GM23338 (cell line): ENCODE data around the gene LYZL2. TPM values are rescaled to one million over a fixed set of nuclear protein-coding genes. Genes with fewer than 3 reads are reported as not detected.
"Not testable (repeated sequence)": the region's sequence is repeated elsewhere in the genome, so short reads cannot be mapped to it uniquely, and the experiment has no call there.

ENCODE experiments used
- ATAC-seq: fragments of 200-7000 bp; cut with Tn5 transposase; 3 replicates; pipeline ENCODE4 v1.9.1; 2020
- DNase-seq: peaks from one replicate; pipeline ENCODE4 v3.0.0-alpha.2; 2015; ENCODE audit warnings: low spot score
- H2AFZ ChIP-seq: fragments of 200-600 bp; sonication (generic); 2 replicates; pipeline ENCODE4 v1.8.0; 2016; ENCODE audit warnings: antibody characterized with exemption, mild to moderate bottlenecking, moderate library complexity
- H3F3A ChIP-seq: fragments of 200-600 bp; sonication (generic); replicated peaks from 2 replicates; pipeline ENCODE4 v1.8.0; 2017; ENCODE audit warnings: antibody characterized with exemption, mixed run types, low read depth
- H3K27ac ChIP-seq: fragments of 200-600 bp; sonication (generic); 2 replicates; pipeline ENCODE4 v1.6.1; 2016; ENCODE audit warnings: low read depth
- H3K27me3 ChIP-seq: fragments of 200-600 bp; sonication (generic); 2 replicates; pipeline ENCODE4 v1.8.0; 2016; ENCODE audit warnings: mild to moderate bottlenecking, mixed run types, moderate library complexity; ENCODE audit not compliant: insufficient read depth
- H3K36me3 ChIP-seq: fragments of 200-600 bp; sonication (generic); 2 replicates; pipeline ENCODE4 v1.8.0; 2016; ENCODE audit warnings: mild to moderate bottlenecking; ENCODE audit not compliant: insufficient read depth
- H3K4me1 ChIP-seq: fragments of 200-600 bp; sonication (generic); 2 replicates; pipeline ENCODE4 v1.8.0; 2016; ENCODE audit warnings: mild to moderate bottlenecking, moderate library complexity; ENCODE audit not compliant: insufficient read depth
- H3K4me2 ChIP-seq: fragments of 200-600 bp; sonication (generic); 2 replicates; pipeline ENCODE4 v1.7.1; 2017; ENCODE audit warnings: mixed run types
- H3K4me3 ChIP-seq: fragments of 200-600 bp; sonication (generic); 2 replicates; pipeline ENCODE4 v1.6.1; 2016; ENCODE audit warnings: mixed run types
- H3K79me2 ChIP-seq: fragments of 200-600 bp; sonication (generic); replicated peaks from 2 replicates; pipeline ENCODE4 v1.8.0; 2017; ENCODE audit warnings: mild to moderate bottlenecking; ENCODE audit not compliant: insufficient read depth
- H3K9me2 ChIP-seq: fragments of 200-600 bp; sonication (generic); 2 replicates; pipeline ENCODE4 v1.8.0; 2017; ENCODE audit not compliant: insufficient read depth
- H4K20me1 ChIP-seq: fragments of 200-600 bp; sonication (generic); replicated peaks from 2 replicates; pipeline ENCODE4 v1.8.0; 2017; ENCODE audit warnings: mild to moderate bottlenecking; ENCODE audit not compliant: insufficient read depth
- H3K27ac Mint-ChIP-seq: 2 replicates; pipeline ENCODE4 v1.8.0; 2020; ENCODE audit warnings: inconsistent platforms, mild to moderate bottlenecking, moderate library complexity, mixed read lengths
- H3K27me3 Mint-ChIP-seq: 3 replicates; pipeline ENCODE4 v1.8.0; 2022; ENCODE audit warnings: low read depth, mild to moderate bottlenecking, moderate library complexity, mixed read lengths, inconsistent platforms; ENCODE audit not compliant: insufficient read depth, poor library complexity
- H3K36me3 Mint-ChIP-seq: 3 replicates; pipeline ENCODE4 v1.8.0; 2021; ENCODE audit warnings: low read depth, mild to moderate bottlenecking, inconsistent platforms, moderate library complexity, mixed read lengths
- H3K4me1 Mint-ChIP-seq: 3 replicates; pipeline ENCODE4 v1.8.0; 2020; ENCODE audit warnings: mild to moderate bottlenecking, inconsistent platforms, mixed read lengths
- H3K4me3 Mint-ChIP-seq: 3 replicates; pipeline ENCODE4 v1.8.0; 2021; ENCODE audit warnings: moderate library complexity, mild to moderate bottlenecking, inconsistent platforms, mixed read lengths
- H3K9me3 Mint-ChIP-seq: 3 replicates; pipeline ENCODE4 v1.8.0; 2020; ENCODE audit warnings: moderate library complexity, mild to moderate bottlenecking, inconsistent platforms, mixed read lengths
- EZH2 ChIP-seq: fragments of 200-600 bp; sonication (generic); IDR thresholded peaks from one replicate; pipeline ENCODE4 v1.8.0; 2017; ENCODE audit warnings: antibody characterized with exemption, mild to moderate bottlenecking, low read depth; ENCODE audit not compliant: unreplicated experiment
- EZH2phosphoT487 ChIP-seq: fragments of 200-600 bp; sonication (generic); IDR thresholded peaks from one replicate; pipeline ENCODE4 v1.8.1; 2018; ENCODE audit warnings: antibody characterized with exemption; ENCODE audit not compliant: unreplicated experiment
- JUNB ChIP-seq: IDR thresholded peaks from one replicate; pipeline ENCODE4 v1.6.1; 2016; ENCODE audit warnings: antibody characterized with exemption; ENCODE audit not compliant: unreplicated experiment
- POLR2AphosphoS5 ChIP-seq: IDR thresholded peaks from 2 replicates; pipeline ENCODE4 v1.6.1; 2016; ENCODE audit warnings: antibody characterized with exemption, low read depth
- STAT1 ChIP-seq: IDR thresholded peaks from one replicate; pipeline ENCODE4 v1.6.1; 2016; ENCODE audit warnings: antibody characterized with exemption; ENCODE audit not compliant: unreplicated experiment
- ZNF331 ChIP-seq: fragments of 250-450 bp; sonication (Bioruptor Pico); IDR thresholded peaks from 2 replicates; pipeline ENCODE4 v1.5.0; 2020; ENCODE audit warnings: low read depth, mild to moderate bottlenecking, moderate library complexity
- polyA plus RNA-seq: library from polyadenylated mRNA; unstranded; fragments of >200 nt; fragmentation: Nextera tagmentation; extraction: Ambion mirVana; gene quantifications from 2 replicates; pipeline ENCODE4 v1.2.1, GENCODE V29; 2016
- total RNA-seq: library from RNA; depleted of rRNA; stranded (reverse); fragments of >200 nt; shearing (Covaris generic); gene quantifications from 2 replicates; pipeline ENCODE4 v1.2.3, GENCODE V29; 2014
- TF ChIP-seq, protein P1 (sequence below), 2 experiments: fragments of 200-600 bp in 1 of 2; sonication (generic) in 1 of 2; conservative IDR thresholded peaks; 2 replicates each; pipeline versions ENCODE4 v1.5.1 to v1.6.1; 2016 to 2017; ENCODE audit warnings: antibody characterized with exemption in 2 of 2, low read depth in 2 of 2, mild to moderate bottlenecking in 2 of 2, moderate library complexity in 1 of 2
- TF ChIP-seq, protein P2 (sequence below): IDR thresholded peaks from 2 replicates; pipeline ENCODE4 v1.6.1; 2016; ENCODE audit warnings: antibody characterized with exemption

The LYZL2 gene
- total and polyA plus RNA-seq, 2 experiments from 2014 or later: not detected

DNA sequence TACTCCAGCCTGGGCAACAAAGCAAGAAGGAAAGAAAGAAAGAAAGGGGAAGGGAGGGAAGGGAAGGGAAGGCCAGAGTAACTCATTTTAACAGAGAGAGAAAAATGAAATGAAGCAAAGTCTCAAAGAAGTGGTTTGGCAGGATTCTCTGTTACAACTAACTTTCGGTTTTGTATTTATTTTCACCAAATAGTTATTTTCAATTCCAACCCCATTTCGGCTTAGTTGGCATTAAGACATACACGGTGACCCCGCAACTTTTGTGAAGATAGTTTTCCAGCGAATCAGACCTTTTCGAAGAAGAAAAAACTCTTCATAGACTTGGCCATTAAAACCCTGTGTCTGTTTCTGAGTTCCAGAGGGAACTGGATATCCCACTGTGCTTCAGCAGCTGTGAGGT lies 45.2 kb upstream of the LYZL2 start:
- H2AFZ ChIP-seq: no peak overlapping the region
- no peak overlapping the region for H3K4me2 ChIP-seq
- DNase-seq (no peak), ATAC-seq (no peak)
- no peaks in the 10 kb centered on the region for H3K36me3 Mint-ChIP-seq
- H4K20me1 ChIP-seq: no peaks in the 10 kb centered on the region
- no peak for TF ChIP-seq ZNF331
- TF ChIP-seq STAT1: no peak
- TF ChIP-seq, protein P1, sequence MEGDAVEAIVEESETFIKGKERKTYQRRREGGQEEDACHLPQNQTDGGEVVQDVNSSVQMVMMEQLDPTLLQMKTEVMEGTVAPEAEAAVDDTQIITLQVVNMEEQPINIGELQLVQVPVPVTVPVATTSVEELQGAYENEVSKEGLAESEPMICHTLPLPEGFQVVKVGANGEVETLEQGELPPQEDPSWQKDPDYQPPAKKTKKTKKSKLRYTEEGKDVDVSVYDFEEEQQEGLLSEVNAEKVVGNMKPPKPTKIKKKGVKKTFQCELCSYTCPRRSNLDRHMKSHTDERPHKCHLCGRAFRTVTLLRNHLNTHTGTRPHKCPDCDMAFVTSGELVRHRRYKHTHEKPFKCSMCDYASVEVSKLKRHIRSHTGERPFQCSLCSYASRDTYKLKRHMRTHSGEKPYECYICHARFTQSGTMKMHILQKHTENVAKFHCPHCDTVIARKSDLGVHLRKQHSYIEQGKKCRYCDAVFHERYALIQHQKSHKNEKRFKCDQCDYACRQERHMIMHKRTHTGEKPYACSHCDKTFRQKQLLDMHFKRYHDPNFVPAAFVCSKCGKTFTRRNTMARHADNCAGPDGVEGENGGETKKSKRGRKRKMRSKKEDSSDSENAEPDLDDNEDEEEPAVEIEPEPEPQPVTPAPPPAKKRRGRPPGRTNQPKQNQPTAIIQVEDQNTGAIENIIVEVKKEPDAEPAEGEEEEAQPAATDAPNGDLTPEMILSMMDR (conservative IDR thresholded peaks at IDR 0.05; ENCODE audit: low read depth in 2 of 2): no peak
- no peak for TF ChIP-seq POLR2AphosphoS5
- no peak for TF ChIP-seq JUNB
- TF ChIP-seq EZH2: no peak
- TF ChIP-seq EZH2phosphoT487: no peak
- TF ChIP-seq, protein P2, sequence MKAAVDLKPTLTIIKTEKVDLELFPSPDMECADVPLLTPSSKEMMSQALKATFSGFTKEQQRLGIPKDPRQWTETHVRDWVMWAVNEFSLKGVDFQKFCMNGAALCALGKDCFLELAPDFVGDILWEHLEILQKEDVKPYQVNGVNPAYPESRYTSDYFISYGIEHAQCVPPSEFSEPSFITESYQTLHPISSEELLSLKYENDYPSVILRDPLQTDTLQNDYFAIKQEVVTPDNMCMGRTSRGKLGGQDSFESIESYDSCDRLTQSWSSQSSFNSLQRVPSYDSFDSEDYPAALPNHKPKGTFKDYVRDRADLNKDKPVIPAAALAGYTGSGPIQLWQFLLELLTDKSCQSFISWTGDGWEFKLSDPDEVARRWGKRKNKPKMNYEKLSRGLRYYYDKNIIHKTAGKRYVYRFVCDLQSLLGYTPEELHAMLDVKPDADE: no peak
- H3K27ac Mint-ChIP-seq: no peak overlapping the region
- no peak overlapping the region for H3K27ac ChIP-seq
- no peaks in the 10 kb centered on the region for H3K27me3 ChIP-seq
- peaks cover 5% of the 10 kb centered on the region for H3K4me1 Mint-ChIP-seq
- peaks cover 5% of the 10 kb centered on the region; the same call in 1 of the 3 replicates for H3K9me3 Mint-ChIP-seq
- no peak overlapping the region for H3K4me3 ChIP-seq
- H3K4me3 Mint-ChIP-seq: no peak overlapping the region
- no peaks in the 10 kb centered on the region for H3K4me1 ChIP-seq
- H3K27me3 Mint-ChIP-seq: peaks cover 4% of the 10 kb centered on the region
- H3K36me3 ChIP-seq: no peaks in the 10 kb centered on the region
- 0 out of 2 replicates have a peak, but pooled peaks cover 2% of the 10 kb centered on the region for H3K9me2 ChIP-seq
- H3F3A ChIP-seq: no peaks in the 10 kb centered on the region
- no peaks in the 10 kb centered on the region for H3K79me2 ChIP-seq

DNA sequence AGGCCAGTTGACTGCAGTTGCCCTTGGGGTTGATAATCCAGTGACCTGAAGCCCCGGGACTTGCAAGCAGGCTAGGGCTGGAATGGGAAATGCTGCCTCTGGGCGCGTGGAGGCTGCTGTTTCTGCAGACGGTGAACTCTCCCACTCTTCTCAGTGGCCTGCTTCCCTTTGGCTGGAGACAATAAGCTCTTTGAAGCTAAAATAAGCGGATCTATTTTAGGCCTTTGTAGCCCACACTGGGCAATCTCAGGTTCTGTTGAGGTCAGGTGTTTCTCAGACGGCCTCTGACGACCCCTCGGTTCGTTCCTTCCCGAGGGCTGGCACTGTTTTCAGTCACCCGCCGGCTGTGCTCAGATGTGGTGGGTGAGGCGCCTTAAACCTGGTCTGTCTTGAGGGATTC lies 43.7 kb upstream of the LYZL2 start:
- H3K4me2 ChIP-seq, H3F3A ChIP-seq, H3K4me3 ChIP-seq, H3K9me2 ChIP-seq, H3K36me3 Mint-ChIP-seq, ATAC-seq, H3K27ac Mint-ChIP-seq, H3K27me3 ChIP-seq, H3K27me3 Mint-ChIP-seq, H3K36me3 ChIP-seq, H3K4me1 Mint-ChIP-seq, H2AFZ ChIP-seq, H3K9me3 Mint-ChIP-seq, H3K79me2 ChIP-seq, H3K4me1 ChIP-seq, H3K27ac ChIP-seq, H4K20me1 ChIP-seq, DNase-seq, H3K4me3 Mint-ChIP-seq: not testable (repeated sequence)

DNA sequence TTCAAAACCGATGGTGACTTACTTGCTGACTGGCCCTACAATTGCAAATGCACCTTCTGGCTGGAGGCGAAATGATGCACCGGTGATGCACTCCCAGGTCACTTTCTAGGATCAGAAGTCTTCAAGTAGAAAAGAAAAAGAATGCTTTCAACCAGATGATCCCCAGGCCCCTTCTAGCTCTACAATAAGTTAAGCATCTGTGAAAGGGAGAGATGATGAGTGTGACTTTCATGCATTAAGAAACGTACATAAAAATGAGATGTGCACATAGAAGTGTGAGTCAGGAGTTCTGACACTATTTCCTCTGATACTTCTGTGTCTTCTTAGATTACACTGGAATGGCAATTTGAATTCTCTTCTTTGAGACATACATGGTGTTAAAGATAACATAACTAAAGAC lies 42.8 kb upstream of the LYZL2 start:
- H3K27me3 ChIP-seq, DNase-seq, H3K4me1 Mint-ChIP-seq, H3K4me3 ChIP-seq, H3K9me3 Mint-ChIP-seq, H4K20me1 ChIP-seq, H2AFZ ChIP-seq, H3K36me3 ChIP-seq, H3K36me3 Mint-ChIP-seq, H3K79me2 ChIP-seq, H3K9me2 ChIP-seq, H3K27ac ChIP-seq, H3K4me3 Mint-ChIP-seq, H3K27ac Mint-ChIP-seq, ATAC-seq, H3K4me2 ChIP-seq, H3F3A ChIP-seq, H3K4me1 ChIP-seq, H3K27me3 Mint-ChIP-seq: not testable (repeated sequence)
